Stomach (tissue), 9 donors: ENCODE data around the gene EXOSC5. TPM values are rescaled to one million over a fixed set of nuclear protein-coding genes. Genes with fewer than 3 reads are reported as not detected.
A peak's percentile ranks its signal among the peaks of the same experiment; 100 is the strongest.

Source experiments
- DNase-seq, 2 donors: peaks; one replicate each; pipeline versions ENCODE4 v3.0.0 to v3.0.0-alpha.2; 2013 to 2019
- H3K27ac ChIP-seq, 5 donors: fragments of 200-600 bp in 4 of 5; sonication (generic) in 4 of 5; one replicate each; pipeline ENCODE4 v1.5.1; 2013 to 2019; ENCODE audit warnings: mild to moderate bottlenecking in 1 of 5, moderate library complexity in 1 of 5
- H3K27me3 ChIP-seq, 3 donors: fragments of 200-600 bp; sonication (generic); one replicate each; pipeline ENCODE4 v1.5.1; 2017 to 2019; ENCODE audit warnings: mixed run types in 1 of 3
- H3K36me3 ChIP-seq, 4 donors: fragments of 200-600 bp; sonication (generic); 1 replicate in 3 of 4; 2 replicates in 1 of 4; pipeline ENCODE4 v1.5.1; 2016 to 2019
- H3K4me1 ChIP-seq, 4 donors: fragments of 200-600 bp; sonication (generic); one replicate each; pipeline ENCODE4 v1.5.1; 2016 to 2019
- H3K4me3 ChIP-seq, 4 donors: fragments of 200-600 bp; sonication (generic) in 3 of 4; one replicate each; pipeline ENCODE4 v1.5.1; 2016 to 2019; ENCODE audit warnings: mild to moderate bottlenecking in 1 of 4
- H3K9me3 ChIP-seq, 4 donors: fragments of 200-600 bp; sonication (generic); one replicate each; pipeline ENCODE4 v1.5.1; 2016 to 2019
- EP300 ChIP-seq: sonication (generic); formaldehyde crosslinking; IDR thresholded peaks from one replicate; pipeline ENCODE4 v1.6.1; 2017; ENCODE audit warnings: antibody characterized with exemption
- POLR2A ChIP-seq, 4 donors: fragments of 450-650 bp; IDR thresholded peaks; one replicate each; pipeline ENCODE4 v1.6.1; 2016; ENCODE audit warnings: antibody characterized with exemption in 4 of 4, control low read depth in 2 of 4, mild to moderate bottlenecking in 1 of 4, moderate library complexity in 1 of 4
- POLR2AphosphoS5 ChIP-seq, 3 donors: sonication (generic); formaldehyde crosslinking; IDR thresholded peaks; one replicate each; pipeline ENCODE4 v1.6.1; 2016; ENCODE audit warnings: antibody characterized with exemption in 3 of 3
- WGBS, 5 donors: extraction: QIAGEN DNeasy Blood & Tissue Kit in 3 of 5; methylation state at CpG; one replicate each; pipeline versions ENCODE4 v1.1.5 to v1.1.7; 2013 to 2018; 5-methylcytosine and 5-hydroxymethylcytosine counted together
- intact Hi-C: fragments of 100-400 bp; cut with DNase I; formaldehyde crosslinking; loops from one replicate; pipeline ENCODE4 v1.15.1; 2023; ENCODE audit warnings: low total_unique reads
- polyA plus RNA-seq, 3 donors: library from polyadenylated mRNA; stranded (reverse); fragments of 200-250 nt; gene quantifications; one replicate each; pipeline ENCODE4 v1.2.3, GENCODE V29; 2013
- total RNA-seq, 5 donors: library from RNA; depleted of rRNA; stranded (reverse); fragments of >200 nt; gene quantifications; one replicate each; pipeline versions ENCODE4 v1.1.0 to v1.2.3, GENCODE V29; 2014 to 2016
- TF ChIP-seq, protein P1 (sequence below), 7 experiments: fragments of 450-650 bp in 4 of 7; fragments of 200-600 bp in 3 of 7; sonication (generic) in 3 of 7; IDR thresholded peaks; one replicate each; pipeline ENCODE4 v1.5.1; 2016 to 2019; ENCODE audit warnings: antibody characterized with exemption in 7 of 7, control low read depth in 2 of 7, mild to moderate bottlenecking in 1 of 7
- donor health status: healthy with polysubstance abuse.
- donor health status: Bipolar disorder and iron deficiency.
- donor health status: healthy.

The EXOSC5 gene
- total and polyA plus RNA-seq, 8 donors = 4.8 to 131 (median 23.9) TPM

DNA sequence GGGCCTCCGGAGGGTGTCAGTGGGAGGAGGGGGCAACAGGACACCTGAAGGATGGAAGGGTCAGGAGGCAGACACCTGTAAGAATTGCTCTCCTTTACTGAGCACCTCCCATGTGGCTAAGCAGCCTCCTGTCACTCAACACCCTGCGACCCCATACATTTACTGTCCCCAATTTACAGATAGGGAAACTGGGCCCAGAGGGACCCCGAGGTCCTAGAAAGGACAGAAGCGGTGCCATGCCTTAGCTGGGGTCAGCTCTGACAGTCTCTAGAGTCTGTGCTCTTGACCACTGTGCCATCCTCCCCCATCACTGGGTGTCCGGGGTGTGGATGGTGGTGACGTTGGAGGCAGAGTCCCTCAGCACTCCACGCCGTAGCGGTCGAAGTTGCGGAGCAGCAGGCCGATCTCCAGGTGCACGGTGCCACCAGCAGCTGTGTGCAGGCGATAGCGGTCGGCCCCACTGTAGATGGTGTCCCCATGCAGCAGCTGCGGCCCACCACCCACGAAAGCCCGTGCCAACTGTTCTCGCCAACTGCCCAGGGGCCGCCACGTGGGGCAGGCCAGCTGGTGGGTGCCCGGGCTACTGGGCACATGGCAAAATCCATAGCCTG is 42.7 kb downstream of the EXOSC5 start:
- Histone ChIP-seq H3K27ac (peak overlapping the region in 4 of 5 donors; percentile 81 to 91 (median 90)), H3K9me3 (no peaks in the 10 kb centered on the region), H3K4me3 (peak overlapping the region; percentile 73 to 87 (median 84)), H3K36me3 (no peaks in the 10 kb centered on the region), H3K27me3 (peaks cover 0 to 36% (median 20%) of the 10 kb centered on the region in 3 donors), H3K4me1 (peaks cover 30 to 81% (median 48%) of the 10 kb centered on the region in 4 donors)
- DNase-seq = no peak
- TF ChIP-seq, protein P1, sequence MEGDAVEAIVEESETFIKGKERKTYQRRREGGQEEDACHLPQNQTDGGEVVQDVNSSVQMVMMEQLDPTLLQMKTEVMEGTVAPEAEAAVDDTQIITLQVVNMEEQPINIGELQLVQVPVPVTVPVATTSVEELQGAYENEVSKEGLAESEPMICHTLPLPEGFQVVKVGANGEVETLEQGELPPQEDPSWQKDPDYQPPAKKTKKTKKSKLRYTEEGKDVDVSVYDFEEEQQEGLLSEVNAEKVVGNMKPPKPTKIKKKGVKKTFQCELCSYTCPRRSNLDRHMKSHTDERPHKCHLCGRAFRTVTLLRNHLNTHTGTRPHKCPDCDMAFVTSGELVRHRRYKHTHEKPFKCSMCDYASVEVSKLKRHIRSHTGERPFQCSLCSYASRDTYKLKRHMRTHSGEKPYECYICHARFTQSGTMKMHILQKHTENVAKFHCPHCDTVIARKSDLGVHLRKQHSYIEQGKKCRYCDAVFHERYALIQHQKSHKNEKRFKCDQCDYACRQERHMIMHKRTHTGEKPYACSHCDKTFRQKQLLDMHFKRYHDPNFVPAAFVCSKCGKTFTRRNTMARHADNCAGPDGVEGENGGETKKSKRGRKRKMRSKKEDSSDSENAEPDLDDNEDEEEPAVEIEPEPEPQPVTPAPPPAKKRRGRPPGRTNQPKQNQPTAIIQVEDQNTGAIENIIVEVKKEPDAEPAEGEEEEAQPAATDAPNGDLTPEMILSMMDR (IDR thresholded peaks at IDR 0.05) = peak in 1 of 7 experiments; percentile 17
- no peak for TF ChIP-seq POLR2A (IDR thresholded peaks at IDR 0.05)
- intact Hi-C loops = no loop called here
- WGBS, 5 donors = 85 to 94% (median 93%) methylated on average over 20 to 23 of the region's 23 CpGs

DNA sequence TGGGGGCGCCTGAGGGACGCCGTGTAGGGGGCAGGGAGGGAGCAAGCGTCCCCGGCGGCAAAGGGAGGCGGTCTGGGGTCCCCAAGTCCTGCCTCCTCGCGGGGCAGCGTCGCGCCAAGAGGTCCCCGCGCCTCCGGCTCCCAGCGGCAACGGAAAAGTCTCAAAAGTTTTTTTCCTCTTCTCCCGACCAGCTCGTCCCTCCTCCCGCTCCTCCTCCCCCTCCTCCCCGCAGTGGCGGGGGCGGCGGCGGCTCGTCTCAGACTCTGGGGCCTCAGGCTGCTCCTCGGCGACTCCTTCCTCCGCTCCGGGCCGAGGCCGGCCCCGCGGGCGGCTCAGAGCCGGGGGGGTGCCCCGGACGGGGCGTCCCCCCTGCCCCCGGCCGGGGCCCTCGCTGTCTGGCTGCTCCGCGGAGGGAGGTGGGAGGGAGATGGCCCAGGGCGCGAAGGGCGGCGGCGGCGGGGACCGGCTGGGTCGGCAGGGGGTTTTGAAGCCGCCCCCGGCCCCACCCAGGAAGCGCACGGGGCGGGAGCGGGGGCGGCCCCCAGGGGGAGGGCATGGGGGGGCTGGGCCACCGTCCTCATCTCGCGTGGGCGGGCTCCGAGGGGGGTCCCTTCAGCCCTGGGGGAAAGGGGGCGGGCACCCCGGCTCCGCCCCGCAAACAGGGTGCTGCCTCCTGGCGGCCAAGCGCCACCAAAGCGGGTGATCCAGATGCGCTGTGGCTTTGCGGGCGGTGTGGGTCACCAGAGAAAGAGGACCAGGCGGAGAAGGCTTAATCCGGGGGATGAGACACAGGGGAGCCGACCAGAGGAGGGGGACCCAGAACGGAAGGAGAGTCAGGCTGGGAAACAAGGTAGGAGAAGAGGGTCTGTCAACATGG is 43.5 kb downstream of the EXOSC5 start, which contains the start of gene TGFB1:
TSS of gene TGFB1 (minus strand) at position 457 of the 877 bp plus-strand sequence. CDS start 878 bp downstream, outside the sequence.
- DNase-seq = peak; percentile 85 to 93
- no peaks in the 10 kb centered on the region for H3K9me3 ChIP-seq
- H3K27me3 ChIP-seq = peaks cover 0 to 36% (median 20%) of the 10 kb centered on the region in 3 donors
- H3K4me1 ChIP-seq = peaks cover 30 to 88% (median 51%) of the 10 kb centered on the region in 4 donors
- peak within 1 kb of the TSS; percentile 73 to 91 (median 90) for H3K27ac ChIP-seq
- H3K36me3 ChIP-seq = no peaks in the 10 kb centered on the region
- TF ChIP-seq, protein P1 (IDR thresholded peaks at IDR 0.05) = peak in 5 of 7 experiments; percentile 66 to 94 (median 83)
- no peak for TF ChIP-seq EP300
- TF ChIP-seq POLR2AphosphoS5 (IDR thresholded peaks at IDR 0.05) = peak in 2 of 3 donors; percentile 49
- intact Hi-C loops = no loop called here
- H3K4me3 ChIP-seq = peak within 1 kb of the TSS; percentile 73 to 87 (median 84)
- 0 to 3% (median 1%) methylated on average over 14 to 77 of the region's 78 CpGs for WGBS, 5 donors

DNA sequence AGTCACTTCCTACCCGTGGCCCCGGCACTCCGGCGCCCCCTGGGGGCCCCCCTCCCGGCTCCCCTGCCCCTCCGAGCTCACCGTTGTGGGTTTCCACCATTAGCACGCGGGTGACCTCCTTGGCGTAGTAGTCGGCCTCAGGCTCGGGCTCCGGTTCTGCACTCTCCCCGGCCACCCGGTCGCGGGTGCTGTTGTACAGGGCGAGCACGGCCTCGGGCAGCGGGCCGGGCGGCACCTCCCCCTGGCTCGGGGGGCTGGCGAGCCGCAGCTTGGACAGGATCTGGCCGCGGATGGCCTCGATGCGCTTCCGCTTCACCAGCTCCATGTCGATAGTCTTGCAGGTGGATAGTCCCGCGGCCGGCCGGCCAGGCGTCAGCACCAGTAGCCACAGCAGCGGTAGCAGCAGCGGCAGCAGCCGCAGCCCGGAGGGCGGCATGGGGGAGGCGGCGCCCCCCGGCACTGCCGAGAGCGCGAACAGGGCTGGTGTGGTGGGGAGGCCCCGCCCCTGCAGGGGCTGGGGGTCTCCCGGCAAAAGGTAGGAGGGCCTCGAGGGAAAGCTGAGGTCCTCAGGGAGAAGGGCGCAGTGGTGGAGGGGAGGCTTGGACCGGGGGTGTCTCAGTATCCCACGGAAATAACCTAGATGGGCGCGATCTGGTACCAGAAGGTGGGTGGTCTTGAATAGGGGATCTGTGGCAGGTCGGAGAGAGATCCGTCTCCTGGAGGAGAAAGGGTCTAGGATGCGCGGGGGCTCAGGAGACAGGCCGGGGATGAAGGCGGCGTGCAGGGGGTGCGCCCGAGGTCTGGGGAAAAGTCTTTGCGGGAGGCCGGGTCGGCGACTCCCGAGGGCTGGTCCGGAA is 44.3 kb downstream of the EXOSC5 start:
- peaks cover 30 to 90% (median 51%) of the 10 kb centered on the region in 4 donors for H3K4me1 ChIP-seq
- 0 to 1% (median 1%) methylated on average over 39 to 71 of the region's 71 CpGs for WGBS, 5 donors
- H3K27ac ChIP-seq = peak overlapping the region; percentile 73 to 91 (median 90)
- H3K36me3 ChIP-seq = peaks cover 0 to 5% (median 4%) of the 10 kb centered on the region in 4 donors
- peak; percentile 66 to 71 for DNase-seq
- TF ChIP-seq, protein P1 (IDR thresholded peaks at IDR 0.05) = peak in 1 of 7 experiments; percentile 41
- TF ChIP-seq EP300 = no peak
- H3K27me3 ChIP-seq = peaks cover 0 to 36% (median 20%) of the 10 kb centered on the region in 3 donors
- peak overlapping the region; percentile 73 to 87 (median 84) for H3K4me3 ChIP-seq
- no peaks in the 10 kb centered on the region for H3K9me3 ChIP-seq
- intact Hi-C loops = no loop called here

DNA sequence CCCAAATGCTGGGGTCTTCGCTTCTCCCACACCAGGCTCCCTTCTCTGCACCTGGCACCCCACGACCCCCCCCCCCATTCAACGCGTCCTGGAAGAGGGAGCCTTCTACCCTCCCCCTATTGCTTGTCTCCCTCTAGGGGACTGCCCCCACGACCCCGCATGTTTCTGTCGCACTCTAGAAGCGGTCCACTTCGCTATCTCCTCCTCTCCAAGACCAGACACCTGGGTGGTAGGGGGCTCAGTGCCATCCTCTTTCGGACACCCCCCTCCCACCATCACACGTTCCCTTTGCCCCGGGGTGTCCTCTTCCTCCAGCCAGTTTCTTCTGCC is 44.9 kb downstream of the EXOSC5 start:
- DNase-seq = no peak
- 0 to 2% (median 2%) methylated on average over 12 of the region's 12 CpGs for WGBS, 5 donors
- H3K27me3 ChIP-seq = peaks cover 0 to 36% (median 20%) of the 10 kb centered on the region in 3 donors
- peak overlapping the region; percentile 54 to 91 (median 90) for H3K27ac ChIP-seq
- H3K4me3 ChIP-seq = peak overlapping the region; percentile 73 to 87 (median 84)
- H3K36me3 ChIP-seq = peaks cover under 1 to 11% (median 10%) of the 10 kb centered on the region in 4 donors
- intact Hi-C loops = no loop called here
- TF ChIP-seq EP300 = no peak
- H3K4me1 ChIP-seq = peaks cover 30 to 84% (median 51%) of the 10 kb centered on the region in 4 donors
- no peaks in the 10 kb centered on the region for H3K9me3 ChIP-seq
